PC-3 (cell line): ENCODE results near the gene RNF123. TPM values are rescaled to one million over a fixed set of nuclear protein-coding genes. Genes with fewer than 3 reads are reported as not detected.

ENCODE experiments used
- ATAC-seq: fragments of 200-7000 bp; cut with Tn5 transposase; 2 replicates; pipeline ENCODE4 v1.9.1; 2020; ENCODE audit warnings: mild to moderate bottlenecking, moderate library complexity
- BruUV-seq: library from RNA; stranded (reverse); fragments of 400-500 nt; replicated peaks from 2 replicates; lab custom pipeline; 2021; lab: Mats Ljungman, UMichigan
- CTCF ChIA-PET: fragments of 300-600 bp; sonication (Branson Sonifier 250); formaldehyde crosslinking; loops from one replicate; lab custom pipeline; 2022; ENCODE audit warnings: antibody characterized with exemption; lab: Charles Lee
- POLR2A ChIA-PET: fragments of 300-600 bp; sonication (Branson Sonifier 250); formaldehyde crosslinking; loops from one replicate; lab custom pipeline; 2022; ENCODE audit warnings: antibody characterized with exemption; ENCODE audit not compliant: unreplicated experiment; lab: Charles Lee
- DNase-seq: peaks from one replicate; pipeline ENCODE4 v3.0.0-alpha.2; 2015
- H2AFZ ChIP-seq: fragments of 300-600 bp; sonication (generic); 2 replicates; pipeline ENCODE4 v1.6.0; 2016; ENCODE audit warnings: antibody characterized with exemption, low read length
- H3F3A ChIP-seq: fragments of 300-600 bp; sonication (generic); one replicate; pipeline ENCODE4 v1.6.0; 2017; ENCODE audit warnings: antibody characterized with exemption, low read length, control low read depth, mild to moderate bottlenecking; ENCODE audit not compliant: unreplicated experiment
- H3K27ac ChIP-seq: fragments of 300-600 bp; sonication (generic); 2 replicates; pipeline ENCODE4 v1.5.1; 2016; ENCODE audit warnings: mild to moderate bottlenecking, low read length
- H3K27me3 ChIP-seq: fragments of 300-600 bp; sonication (generic); 2 replicates; pipeline ENCODE4 v1.6.1; 2016; ENCODE audit warnings: low read length, mixed read lengths
- H3K36me3 ChIP-seq: fragments of 300-600 bp; sonication (generic); 2 replicates; pipeline ENCODE4 v1.6.1; 2016; ENCODE audit warnings: low read depth, mixed run types, low read length, mixed read lengths
- H3K4me1 ChIP-seq: fragments of 300-600 bp; sonication (generic); 2 replicates; pipeline ENCODE4 v1.5.1; 2016; ENCODE audit warnings: low read length; ENCODE audit not compliant: insufficient read depth
- H3K4me2 ChIP-seq: fragments of 300-600 bp; sonication (generic); 2 replicates; pipeline ENCODE4 v1.6.0; 2016; ENCODE audit warnings: low read length
- H3K4me3 ChIP-seq: fragments of 300-600 bp; sonication (generic); 2 replicates; pipeline ENCODE4 v1.5.1; 2016; ENCODE audit warnings: mild to moderate bottlenecking, low read length, mixed read lengths
- H3K79me2 ChIP-seq: fragments of 300-600 bp; sonication (generic); 2 replicates; pipeline ENCODE4 v1.6.1; 2017; ENCODE audit warnings: low read length, mixed read lengths
- H3K9ac ChIP-seq: fragments of 300-600 bp; sonication (generic); 2 replicates; pipeline ENCODE4 v1.6.0; 2016; ENCODE audit warnings: mild to moderate bottlenecking, low read length
- H3K9me2 ChIP-seq: fragments of 300-600 bp; sonication (generic); replicated peaks from 2 replicates; pipeline ENCODE4 v1.6.1; 2016; ENCODE audit warnings: mixed run types, low read length, mixed read lengths
- H3K9me3 ChIP-seq: fragments of 300-600 bp; sonication (generic); 2 replicates; pipeline ENCODE4 v1.6.1; 2016; ENCODE audit warnings: low read length, mixed read lengths
- H4K20me1 ChIP-seq: fragments of 300-600 bp; sonication (generic); 2 replicates; pipeline ENCODE4 v1.6.1; 2016; ENCODE audit warnings: low read length, mixed read lengths
- EZH2 ChIP-seq: fragments of 300-600 bp; sonication (generic); IDR thresholded peaks from one replicate; pipeline ENCODE4 v1.6.1; 2017; ENCODE audit warnings: antibody characterized with exemption, mild to moderate bottlenecking, low read length; ENCODE audit not compliant: unreplicated experiment
- EZH2phosphoT487 ChIP-seq: fragments of 300-600 bp; sonication (generic); IDR thresholded peaks from 2 replicates; pipeline ENCODE4 v1.6.1; 2018; ENCODE audit warnings: mild to moderate bottlenecking, antibody characterized with exemption, low read length, borderline replicate concordance
- intact Hi-C: fragments of 100-400 bp; cut with micrococcal nuclease; formaldehyde crosslinking; loops from 2 replicates; pipeline ENCODE4 v1.9.0; 2023
- total RNA-seq: library from RNA; depleted of rRNA; stranded (reverse); fragments of >200 nt; gene quantifications from 2 replicates; pipeline ENCODE4 v1.2.3, GENCODE V29; 2014
- TF ChIP-seq, protein P1 (sequence below): fragments of 300-600 bp; sonication (generic); conservative IDR thresholded peaks from 2 replicates; pipeline ENCODE4 v1.5.1; 2017; ENCODE audit warnings: antibody characterized with exemption, low read depth, mild to moderate bottlenecking, low read length

The RNF123 gene
- total RNA-seq, 1 experiment from 2014 or later, result 38.6 TPM

DNA sequence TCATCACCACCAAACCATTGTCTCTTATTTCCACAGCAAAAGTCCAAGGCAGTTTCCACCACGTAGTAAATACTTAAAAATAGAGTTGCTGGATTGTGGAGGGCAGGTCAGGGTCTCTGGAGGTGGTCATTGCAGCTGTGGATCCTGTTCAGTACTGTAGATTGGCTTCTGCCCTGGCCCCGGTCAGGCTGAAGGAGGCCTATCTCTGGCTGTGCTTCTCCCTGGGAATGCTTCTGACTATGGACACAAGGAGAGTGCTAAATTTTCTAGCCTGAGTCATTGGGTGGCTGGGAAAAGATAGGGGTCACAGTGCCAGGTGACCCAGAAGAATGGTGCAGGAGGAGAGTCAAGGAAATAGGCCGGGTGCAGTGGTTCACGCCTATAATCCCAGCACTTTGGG, 60.7 kb downstream of the RNF123 start:
- POLR2A ChIA-PET, result no interaction called here
- ATAC-seq (no peak), DNase-seq (no peak)
- intact Hi-C loops, result no loop called here
- TF ChIP-seq EZH2phosphoT487 (no peak), EZH2 (no peak)
- TF ChIP-seq, protein P1, sequence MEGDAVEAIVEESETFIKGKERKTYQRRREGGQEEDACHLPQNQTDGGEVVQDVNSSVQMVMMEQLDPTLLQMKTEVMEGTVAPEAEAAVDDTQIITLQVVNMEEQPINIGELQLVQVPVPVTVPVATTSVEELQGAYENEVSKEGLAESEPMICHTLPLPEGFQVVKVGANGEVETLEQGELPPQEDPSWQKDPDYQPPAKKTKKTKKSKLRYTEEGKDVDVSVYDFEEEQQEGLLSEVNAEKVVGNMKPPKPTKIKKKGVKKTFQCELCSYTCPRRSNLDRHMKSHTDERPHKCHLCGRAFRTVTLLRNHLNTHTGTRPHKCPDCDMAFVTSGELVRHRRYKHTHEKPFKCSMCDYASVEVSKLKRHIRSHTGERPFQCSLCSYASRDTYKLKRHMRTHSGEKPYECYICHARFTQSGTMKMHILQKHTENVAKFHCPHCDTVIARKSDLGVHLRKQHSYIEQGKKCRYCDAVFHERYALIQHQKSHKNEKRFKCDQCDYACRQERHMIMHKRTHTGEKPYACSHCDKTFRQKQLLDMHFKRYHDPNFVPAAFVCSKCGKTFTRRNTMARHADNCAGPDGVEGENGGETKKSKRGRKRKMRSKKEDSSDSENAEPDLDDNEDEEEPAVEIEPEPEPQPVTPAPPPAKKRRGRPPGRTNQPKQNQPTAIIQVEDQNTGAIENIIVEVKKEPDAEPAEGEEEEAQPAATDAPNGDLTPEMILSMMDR, result no peak
- no peak overlapping the region for H3K9ac ChIP-seq
- no peak overlapping the region for H3K4me3 ChIP-seq
- peaks cover 36% of the 10 kb centered on the region for H3K79me2 ChIP-seq
- H4K20me1 ChIP-seq, result peaks cover 7% of the 10 kb centered on the region
- CTCF ChIA-PET, result no interaction called here
- no TSS peak for BruUV-seq
- H3K4me1 ChIP-seq, result peaks cover 4% of the 10 kb centered on the region
- H3K27me3 ChIP-seq, result no peaks in the 10 kb centered on the region
- H3K9me2 ChIP-seq, result no peaks in the 10 kb centered on the region
- peaks cover 6% of the 10 kb centered on the region; the same call in 1 of the 2 replicates for H3K36me3 ChIP-seq
- no peaks in the 10 kb centered on the region for H3F3A ChIP-seq
- H3K27ac ChIP-seq, result no peak overlapping the region
- no peak overlapping the region for H2AFZ ChIP-seq
- H3K4me2 ChIP-seq, result no peak overlapping the region
- no peaks in the 10 kb centered on the region for H3K9me3 ChIP-seq

GRCh38 chr3:49751501-49751900, 62.1 kb downstream of the RNF123 start:
- TF ChIP-seq, protein P1, result no peak
- TF ChIP-seq EZH2phosphoT487 (no peak), EZH2 (no peak)
- intact Hi-C loops, result no loop called here
- H3K4me3 ChIP-seq, result no peak overlapping the region
- peaks cover 6% of the 10 kb centered on the region; the same call in 1 of the 2 replicates for H3K36me3 ChIP-seq
- ChIA-PET POLR2A (no interaction called here), CTCF (no interaction called here)
- no peak overlapping the region for H2AFZ ChIP-seq
- H3K9me2 ChIP-seq, result no peaks in the 10 kb centered on the region
- no peak for DNase-seq
- no peaks in the 10 kb centered on the region for H3K27me3 ChIP-seq
- H3K9ac ChIP-seq, result no peak overlapping the region
- no peaks in the 10 kb centered on the region; the same call in 1 of the 2 replicates for H4K20me1 ChIP-seq
- ATAC-seq, result no peak
- H3K79me2 ChIP-seq, result peaks cover 44% of the 10 kb centered on the region
- H3K27ac ChIP-seq, result no peak overlapping the region
- no peaks in the 10 kb centered on the region for H3K4me1 ChIP-seq
- H3K4me2 ChIP-seq, result no peak overlapping the region
- no peaks in the 10 kb centered on the region for H3K9me3 ChIP-seq
- no TSS peak for BruUV-seq
- H3F3A ChIP-seq, result no peaks in the 10 kb centered on the region

DNA sequence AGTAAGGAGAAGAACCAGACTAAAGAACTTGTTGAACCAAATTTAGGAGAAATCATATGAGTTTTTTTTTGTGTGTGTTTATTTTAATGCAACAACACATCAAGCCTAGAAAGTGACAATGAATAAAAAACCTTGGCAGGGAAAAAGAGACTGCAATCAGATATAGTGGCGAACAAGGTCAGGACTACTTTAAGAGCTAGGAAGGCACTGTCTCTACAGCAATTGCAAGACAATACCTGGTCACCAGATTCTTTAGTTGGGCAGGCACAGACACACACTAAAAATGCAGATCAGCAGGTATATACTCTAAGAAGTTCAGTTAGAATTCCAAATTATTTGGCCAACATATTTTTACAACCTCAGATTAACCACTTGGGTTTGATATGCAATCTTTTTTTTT, 65.2 kb downstream of the RNF123 start:
- intact Hi-C loops, result no loop called here
- H3K9ac ChIP-seq, result no peak overlapping the region
- H3K27me3 ChIP-seq, result no peaks in the 10 kb centered on the region
- TF ChIP-seq, protein P1, result no peak
- no peak for TF ChIP-seq EZH2
- TF ChIP-seq EZH2phosphoT487, result no peak
- no peak overlapping the region for H3K4me3 ChIP-seq
- H3K9me2 ChIP-seq, result no peaks in the 10 kb centered on the region
- ATAC-seq (no peak), DNase-seq (no peak)
- ChIA-PET CTCF (no interaction called here), POLR2A (no interaction called here)
- no peak overlapping the region for H3K27ac ChIP-seq
- peaks cover 1% of the 10 kb centered on the region; the same call in 1 of the 2 replicates for H3K36me3 ChIP-seq
- H3K4me2 ChIP-seq, result no peak overlapping the region
- H2AFZ ChIP-seq, result no peak overlapping the region
- no peaks in the 10 kb centered on the region; the same call in 1 of the 2 replicates for H4K20me1 ChIP-seq
- H3F3A ChIP-seq, result no peaks in the 10 kb centered on the region
- H3K9me3 ChIP-seq, result no peaks in the 10 kb centered on the region
- no peaks in the 10 kb centered on the region for H3K4me1 ChIP-seq
- BruUV-seq, result no TSS peak
- H3K79me2 ChIP-seq, result peaks cover 72% of the 10 kb centered on the region
